ENCODE measurements around the gene GABRR1.

The GABRR1 gene

DNA sequence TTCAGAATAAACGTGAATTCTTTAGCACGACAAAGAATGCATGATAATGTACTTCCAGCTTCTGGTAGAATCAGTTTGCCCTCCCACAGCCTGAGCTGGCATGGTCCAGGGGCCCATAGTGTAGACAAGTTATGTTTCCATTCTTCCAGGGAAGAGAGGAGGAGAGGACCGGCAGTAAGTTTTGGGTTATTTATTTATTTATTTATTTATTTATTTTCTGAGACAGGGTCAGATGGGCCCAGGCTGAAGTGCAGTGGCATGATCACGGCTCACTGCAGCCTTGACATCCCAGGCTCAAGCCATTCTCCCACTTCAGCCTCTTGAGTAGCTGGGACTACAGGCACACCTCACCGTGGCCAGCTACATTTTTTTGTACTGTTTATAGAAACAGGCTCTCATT, 4.7 kb downstream of the GABRR1 start:
- CTCF ChIA-PET: interaction anchor here (0.7 kb wide), 1 partner anchor 229 kb away, joined by 6 read pairs; no protein-coding TSS in a partner anchor
- POLR2A ChIA-PET: interaction anchor here (1.3 kb wide), 1 partner anchor 12 kb away, joined by 3 read pairs; no protein-coding TSS in a partner anchor
- no peak for TF ChIP-seq BHLHE40 (IDR thresholded peaks at IDR 0.05; ENCODE audit: borderline replicate concordance)
- TF ChIP-seq, protein P1, sequence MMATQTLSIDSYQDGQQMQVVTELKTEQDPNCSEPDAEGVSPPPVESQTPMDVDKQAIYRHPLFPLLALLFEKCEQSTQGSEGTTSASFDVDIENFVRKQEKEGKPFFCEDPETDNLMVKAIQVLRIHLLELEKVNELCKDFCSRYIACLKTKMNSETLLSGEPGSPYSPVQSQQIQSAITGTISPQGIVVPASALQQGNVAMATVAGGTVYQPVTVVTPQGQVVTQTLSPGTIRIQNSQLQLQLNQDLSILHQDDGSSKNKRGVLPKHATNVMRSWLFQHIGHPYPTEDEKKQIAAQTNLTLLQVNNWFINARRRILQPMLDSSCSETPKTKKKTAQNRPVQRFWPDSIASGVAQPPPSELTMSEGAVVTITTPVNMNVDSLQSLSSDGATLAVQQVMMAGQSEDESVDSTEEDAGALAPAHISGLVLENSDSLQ (IDR thresholded peaks at IDR 0.05): no peak
- no peak for TF ChIP-seq L3MBTL2 (conservative IDR thresholded peaks at IDR 0.05)
- TF ChIP-seq SUZ12 (IDR thresholded peaks at IDR 0.05): no peak
- TF ChIP-seq FOXK2 (IDR thresholded peaks at IDR 0.05): no peak
- no peak for TF ChIP-seq NFRKB (IDR thresholded peaks at IDR 0.05)
- no peak for TF ChIP-seq LEF1 (IDR thresholded peaks at IDR 0.05; ENCODE audit: borderline replicate concordance)
- no peak for TF ChIP-seq SP1 (IDR thresholded peaks at IDR 0.05)
- no peak for TF ChIP-seq ARNT (IDR thresholded peaks at IDR 0.05)
- TF ChIP-seq TARDBP (IDR thresholded peaks at IDR 0.05): no peak
- TF ChIP-seq ZNF384 (IDR thresholded peaks at IDR 0.05): no peak
- no peak for TF ChIP-seq HDGF (IDR thresholded peaks at IDR 0.05; ENCODE audit: borderline replicate concordance)
- TF ChIP-seq ELF4 (IDR thresholded peaks at IDR 0.05): no peak
- no peak for TF ChIP-seq CTBP1 (IDR thresholded peaks at IDR 0.05; ENCODE audit: borderline replicate concordance)
- DNase-seq (ENCODE audit: extremely low spot score): no peak

DNA sequence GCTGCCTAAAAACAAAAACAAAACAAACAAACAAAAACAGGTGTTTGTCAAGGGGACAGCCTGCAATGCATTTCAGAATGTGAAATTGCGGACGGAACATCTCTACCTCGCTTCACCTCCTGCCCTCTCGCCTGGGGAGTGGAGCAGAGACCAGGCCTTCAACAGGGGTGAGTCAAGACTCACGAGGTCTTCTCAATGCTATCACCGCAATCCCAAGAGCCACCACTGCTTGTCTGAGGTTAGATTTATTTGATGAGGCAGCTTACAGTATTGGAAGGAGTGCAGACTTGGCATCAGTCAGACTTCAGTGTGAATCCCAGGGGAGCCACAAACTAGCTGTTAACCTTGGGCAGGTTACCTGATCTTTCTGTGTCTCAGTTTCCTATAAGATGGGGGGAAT, 7.7 kb downstream of the GABRR1 start:
- DNase-seq (ENCODE audit: extremely low spot score): no peak
- CTCF ChIA-PET: no interaction called here
- TF ChIP-seq FOXK2 (IDR thresholded peaks at IDR 0.05) (no peak), ZNF384 (IDR thresholded peaks at IDR 0.05) (no peak), L3MBTL2 (conservative IDR thresholded peaks at IDR 0.05) (0 out of 2 replicates have a peak, but pooled peaks have one; percentile 21)
- TF ChIP-seq, protein P1 (IDR thresholded peaks at IDR 0.05): 0 out of 2 replicates have a peak, but pooled peaks have one; percentile 32
- POLR2A ChIA-PET: no interaction called here

DNA sequence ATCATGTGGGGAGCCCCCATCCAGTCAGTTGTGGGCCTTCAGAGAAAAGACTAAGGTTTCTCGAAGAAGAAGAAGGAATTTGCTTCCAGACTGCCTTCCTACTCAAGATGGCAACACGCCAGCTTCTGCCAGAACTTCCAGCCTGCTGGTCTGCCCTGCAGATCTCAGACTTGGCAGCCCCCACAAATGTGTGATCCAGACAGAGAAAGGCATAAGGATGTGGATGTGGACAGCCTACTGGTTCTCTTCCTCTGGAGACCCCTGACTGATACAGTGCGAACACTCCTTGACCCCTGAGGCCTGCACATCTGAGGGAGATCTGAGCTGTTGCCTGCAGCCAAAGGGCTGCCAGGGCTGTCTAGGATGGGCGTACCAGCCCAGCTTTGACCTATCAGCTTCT, 8.6 kb downstream of the GABRR1 start:
- CTCF ChIA-PET: no interaction called here

DNA sequence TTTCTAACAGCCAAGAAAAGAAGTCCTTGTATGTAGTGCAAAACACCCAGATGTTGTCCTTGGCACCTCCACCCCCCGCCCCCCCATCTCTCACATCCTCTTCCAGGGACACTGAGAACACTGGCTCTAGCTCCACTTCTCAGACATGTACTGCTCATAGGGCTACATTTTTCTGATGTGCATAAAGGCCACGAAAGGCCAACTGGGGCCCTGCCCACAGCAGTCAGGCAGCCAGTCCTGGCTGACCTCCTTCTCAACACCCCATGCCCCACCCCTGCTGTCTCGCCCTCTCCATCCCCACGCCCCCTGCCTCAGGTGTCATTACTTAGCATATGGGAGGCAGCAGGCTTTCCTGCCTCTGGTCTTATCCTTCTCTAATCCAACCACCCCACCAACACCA, 11.3 kb downstream of the GABRR1 start:
- TF ChIP-seq TARDBP (IDR thresholded peaks at IDR 0.05): no peak
- no peak for TF ChIP-seq SUZ12 (IDR thresholded peaks at IDR 0.05)
- no peak for TF ChIP-seq ELF4 (IDR thresholded peaks at IDR 0.05)
- TF ChIP-seq ZNF384 (IDR thresholded peaks at IDR 0.05): no peak
- TF ChIP-seq HDGF (IDR thresholded peaks at IDR 0.05; ENCODE audit: borderline replicate concordance): no peak
- TF ChIP-seq, protein P1 (IDR thresholded peaks at IDR 0.05): no peak
- no peak for TF ChIP-seq FOXA1 (IDR thresholded peaks at IDR 0.05)
- TF ChIP-seq LEF1 (IDR thresholded peaks at IDR 0.05; ENCODE audit: borderline replicate concordance): no peak
- no peak for TF ChIP-seq NFRKB (IDR thresholded peaks at IDR 0.05)
- no peak for TF ChIP-seq BHLHE40 (IDR thresholded peaks at IDR 0.05; ENCODE audit: borderline replicate concordance)
- no peak for TF ChIP-seq L3MBTL2 (conservative IDR thresholded peaks at IDR 0.05)
- TF ChIP-seq SP1 (IDR thresholded peaks at IDR 0.05): no peak
- TF ChIP-seq FOXM1 (IDR thresholded peaks at IDR 0.05; ENCODE audit: borderline replicate concordance): no peak
- no peak for TF ChIP-seq ARNT (IDR thresholded peaks at IDR 0.05)
- no peak for TF ChIP-seq CTBP1 (IDR thresholded peaks at IDR 0.05; ENCODE audit: borderline replicate concordance)
- TF ChIP-seq FOXK2 (IDR thresholded peaks at IDR 0.05): no peak
- CTCF ChIA-PET: no interaction called here
- no peak for DNase-seq (ENCODE audit: extremely low spot score)
- POLR2A ChIA-PET: no interaction called here

More for the DNA sequence above, 8.6 kb downstream of the GABRR1 start:
- no peak for DNase-seq (ENCODE audit: extremely low spot score)
- POLR2A ChIA-PET: no interaction called here
- TF ChIP-seq BHLHE40 (IDR thresholded peaks at IDR 0.05; ENCODE audit: borderline replicate concordance) (no peak), FOXK2 (IDR thresholded peaks at IDR 0.05) (no peak), NFRKB (IDR thresholded peaks at IDR 0.05) (no peak), CTBP1 (IDR thresholded peaks at IDR 0.05; ENCODE audit: borderline replicate concordance) (no peak), FOXM1 (IDR thresholded peaks at IDR 0.05; ENCODE audit: borderline replicate concordance) (no peak), SUZ12 (IDR thresholded peaks at IDR 0.05) (no peak), ELF4 (IDR thresholded peaks at IDR 0.05) (no peak), ZNF384 (IDR thresholded peaks at IDR 0.05) (no peak), HDGF (IDR thresholded peaks at IDR 0.05; ENCODE audit: borderline replicate concordance) (no peak), LEF1 (IDR thresholded peaks at IDR 0.05; ENCODE audit: borderline replicate concordance) (no peak), SP1 (IDR thresholded peaks at IDR 0.05) (no peak)
- TF ChIP-seq, protein P1 (IDR thresholded peaks at IDR 0.05): no peak

DNA sequence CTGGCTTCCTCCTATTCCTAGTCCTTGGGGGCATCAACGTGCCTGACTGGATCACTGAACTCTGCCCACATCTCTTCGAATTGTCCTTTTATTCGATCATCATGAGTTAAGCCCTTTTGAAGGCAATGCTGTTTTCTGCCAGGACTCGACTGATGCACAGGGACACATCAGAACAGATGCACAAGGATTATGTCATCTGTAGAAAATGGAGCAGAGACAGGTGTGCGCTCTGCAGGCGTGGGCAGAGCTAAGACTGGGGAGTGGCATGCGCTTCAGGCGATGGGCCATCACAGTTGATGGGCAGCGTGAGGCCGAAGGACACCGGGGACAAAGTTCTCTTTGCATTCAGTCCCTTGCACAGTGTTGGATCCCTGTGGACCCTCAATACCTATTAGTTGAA, 13.1 kb downstream of the GABRR1 start:
- ChIA-PET POLR2A (no interaction called here), CTCF (no interaction called here)
- no peak for DNase-seq (ENCODE audit: extremely low spot score)
- TF ChIP-seq, protein P1 (IDR thresholded peaks at IDR 0.05): no peak
- TF ChIP-seq TARDBP (IDR thresholded peaks at IDR 0.05) (no peak), BHLHE40 (IDR thresholded peaks at IDR 0.05; ENCODE audit: borderline replicate concordance) (no peak), ZNF384 (IDR thresholded peaks at IDR 0.05) (no peak), LEF1 (IDR thresholded peaks at IDR 0.05; ENCODE audit: borderline replicate concordance) (no peak), FOXM1 (IDR thresholded peaks at IDR 0.05; ENCODE audit: borderline replicate concordance) (no peak), FOXK2 (IDR thresholded peaks at IDR 0.05) (no peak), HDGF (IDR thresholded peaks at IDR 0.05; ENCODE audit: borderline replicate concordance) (no peak), ARNT (IDR thresholded peaks at IDR 0.05) (no peak), NFRKB (IDR thresholded peaks at IDR 0.05) (no peak), SP1 (IDR thresholded peaks at IDR 0.05) (no peak), SUZ12 (IDR thresholded peaks at IDR 0.05) (no peak), ELF4 (IDR thresholded peaks at IDR 0.05) (no peak), L3MBTL2 (conservative IDR thresholded peaks at IDR 0.05) (no peak), FOXA1 (IDR thresholded peaks at IDR 0.05) (no peak), CTBP1 (IDR thresholded peaks at IDR 0.05; ENCODE audit: borderline replicate concordance) (no peak)
